HG02763 (cell line): ENCODE results near the gene HMCN1.

Experiments
- ATAC-seq: cut with Tn5 transposase; IDR thresholded peaks from one replicate; pipeline ENCODE4 v1.9.1; 2021; ENCODE audit warnings: mild to moderate bottlenecking, moderate library complexity; ENCODE audit not compliant: unreplicated experiment

The HMCN1 gene

DNA sequence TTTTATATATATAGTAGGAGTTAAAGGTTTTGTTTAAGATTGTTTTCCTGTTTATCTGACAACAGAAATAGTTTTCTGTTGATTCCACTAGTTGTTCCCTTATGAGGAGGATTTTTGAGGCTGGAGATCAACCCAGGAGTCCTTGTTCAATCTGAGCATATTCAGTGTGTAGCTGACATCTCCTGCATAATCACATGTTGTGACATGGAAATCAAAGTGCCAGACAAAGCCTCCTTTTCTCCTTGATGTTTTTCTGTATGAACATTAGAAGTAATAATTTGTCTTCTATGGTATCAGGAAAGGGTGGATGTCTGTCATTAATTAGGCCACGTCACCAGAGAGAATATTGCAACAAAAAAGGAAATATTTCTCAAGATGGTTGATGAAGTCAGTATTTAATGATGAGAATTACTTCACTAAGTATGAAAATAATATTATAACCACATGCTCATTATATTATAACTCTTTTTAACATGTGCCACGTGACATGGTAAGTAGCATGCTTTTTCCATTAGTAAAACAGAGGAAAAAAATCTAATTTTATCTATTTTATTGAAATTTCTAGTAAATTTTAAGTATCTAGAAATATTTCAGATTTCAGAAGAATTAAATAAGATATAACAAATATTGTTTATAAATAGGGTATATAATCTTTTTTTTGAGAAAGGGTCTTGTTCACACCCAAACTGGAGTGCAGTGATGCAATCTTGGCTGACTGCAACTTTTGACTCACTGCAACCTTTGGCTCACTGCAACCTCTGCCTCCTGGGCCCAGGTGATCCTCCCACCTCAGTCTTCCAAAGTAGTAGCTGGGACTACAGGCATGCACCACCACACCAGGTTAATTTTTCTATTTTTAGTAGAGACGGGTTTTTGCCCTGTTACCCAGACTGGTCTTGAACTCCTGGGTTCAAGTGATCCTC, 223.5 kb downstream of the HMCN1 start:
- no peak for ATAC-seq

DNA sequence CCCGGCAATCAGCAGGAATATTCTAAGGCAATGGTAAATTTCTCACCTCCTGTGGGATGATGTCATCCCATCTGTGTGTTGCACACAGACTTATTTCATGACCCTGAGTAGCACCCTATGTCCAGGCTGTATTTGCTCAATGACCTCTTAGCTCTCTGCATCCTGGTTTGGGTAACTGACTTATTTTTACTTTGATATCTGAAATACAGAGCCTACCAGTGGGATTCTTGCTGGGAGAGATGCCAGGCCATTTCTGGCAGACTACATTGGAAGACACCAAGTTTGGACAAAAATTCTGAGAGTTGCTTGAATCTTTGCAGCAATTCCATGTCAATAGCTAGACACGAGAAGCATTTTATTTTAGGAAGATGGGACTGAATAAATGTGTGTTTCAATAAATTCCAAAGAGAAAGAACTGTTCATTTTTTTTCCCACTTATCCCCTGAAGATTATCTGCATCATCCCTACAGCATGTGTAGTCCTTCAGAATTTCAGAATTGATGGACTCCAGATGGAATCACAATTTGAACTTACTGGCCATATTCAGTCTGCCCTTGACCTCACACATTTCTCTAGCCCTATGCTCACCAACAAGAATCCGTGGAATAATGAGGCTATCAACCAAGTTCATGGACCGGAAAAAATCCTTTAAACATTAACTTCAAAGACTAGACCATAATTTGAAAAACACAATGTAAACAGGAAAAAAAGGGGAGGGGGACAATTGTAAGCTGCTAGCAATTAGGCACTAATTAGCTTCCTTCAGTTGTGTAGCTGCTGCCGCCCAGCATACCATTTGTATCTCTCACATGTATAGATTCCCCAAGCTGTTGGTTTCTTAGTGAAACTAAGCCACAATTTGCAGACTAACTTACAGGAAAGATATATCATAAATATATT, 226.5 kb downstream of the HMCN1 start:
- ATAC-seq: no peak

DNA sequence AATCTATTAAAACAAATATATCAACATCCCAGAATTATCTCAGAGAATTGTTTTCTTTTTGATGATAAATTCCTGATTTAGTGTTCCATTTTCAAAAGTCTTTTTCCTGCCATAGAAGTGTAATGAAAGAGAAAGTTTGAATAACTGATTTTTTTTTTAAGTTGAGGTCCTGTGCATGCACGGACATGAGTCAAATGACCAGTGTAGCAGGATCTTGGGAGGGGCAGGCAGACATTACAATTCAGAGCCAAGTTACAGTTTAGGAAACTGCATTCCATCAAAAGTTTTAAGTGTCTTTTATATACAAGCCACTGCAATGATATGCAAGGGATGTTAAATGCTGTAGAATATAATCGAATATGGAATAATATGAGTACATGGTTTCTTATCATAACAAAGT, 227.5 kb downstream of the HMCN1 start:
- ATAC-seq: no peak

DNA sequence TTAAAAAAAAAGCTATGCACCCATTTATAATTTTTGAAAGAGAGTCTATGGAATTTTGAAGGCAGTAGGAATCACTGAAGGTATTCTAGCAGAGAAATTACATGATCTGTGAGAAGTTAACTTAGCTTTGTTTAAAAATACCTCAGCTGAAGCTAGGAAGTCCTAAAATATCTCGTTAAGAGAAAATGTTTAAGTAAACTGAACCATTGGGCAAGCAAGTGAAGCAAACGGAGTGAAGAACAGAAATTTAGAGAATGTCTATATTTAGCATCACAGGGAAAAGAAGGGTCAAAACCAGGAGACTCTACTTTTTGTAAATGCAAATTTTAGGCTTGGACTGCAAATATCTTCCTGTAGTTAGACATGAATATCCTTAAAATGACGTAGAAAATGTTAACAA, 230.8 kb downstream of the HMCN1 start:
- ATAC-seq: no peak

DNA sequence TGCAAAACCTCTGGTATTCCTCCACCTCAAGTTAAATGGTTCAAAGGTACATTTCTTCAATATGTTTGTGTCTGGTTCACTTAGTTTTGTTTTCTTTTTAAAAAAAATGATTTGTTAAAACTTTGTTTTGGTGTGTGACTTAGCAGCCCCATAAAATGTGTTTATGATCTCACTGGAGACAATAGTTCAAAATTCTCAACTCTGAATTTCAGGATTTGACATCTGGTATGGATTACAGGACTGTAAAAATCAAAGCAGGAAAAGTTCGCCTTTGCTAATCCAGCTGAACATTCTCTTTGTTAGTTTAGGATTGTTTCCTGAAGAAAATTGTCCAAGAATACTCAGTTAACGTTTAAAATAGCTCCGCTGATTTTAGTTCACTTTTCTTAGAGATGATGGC, 231.7 kb downstream of the HMCN1 start:
- ATAC-seq: no peak

DNA sequence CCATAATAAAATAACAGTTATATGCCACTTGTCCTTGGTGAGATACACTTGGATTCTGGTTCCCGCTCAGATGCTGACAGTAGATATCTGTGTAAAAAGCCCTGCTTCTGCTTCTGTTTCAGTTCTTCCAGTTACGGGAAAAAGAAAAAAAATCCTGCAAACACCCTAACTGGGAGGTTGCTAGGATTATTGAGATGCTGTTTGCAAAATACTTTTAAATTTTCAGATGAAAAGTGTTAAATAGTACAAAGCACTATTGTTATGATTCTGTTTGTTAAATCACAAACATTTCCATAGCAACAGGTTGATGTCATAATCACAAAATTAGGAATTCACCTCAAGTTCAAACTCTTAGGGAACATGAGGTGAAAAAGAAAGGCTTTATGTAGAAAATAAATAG, 232.3 kb downstream of the HMCN1 start:
- no peak for ATAC-seq

DNA sequence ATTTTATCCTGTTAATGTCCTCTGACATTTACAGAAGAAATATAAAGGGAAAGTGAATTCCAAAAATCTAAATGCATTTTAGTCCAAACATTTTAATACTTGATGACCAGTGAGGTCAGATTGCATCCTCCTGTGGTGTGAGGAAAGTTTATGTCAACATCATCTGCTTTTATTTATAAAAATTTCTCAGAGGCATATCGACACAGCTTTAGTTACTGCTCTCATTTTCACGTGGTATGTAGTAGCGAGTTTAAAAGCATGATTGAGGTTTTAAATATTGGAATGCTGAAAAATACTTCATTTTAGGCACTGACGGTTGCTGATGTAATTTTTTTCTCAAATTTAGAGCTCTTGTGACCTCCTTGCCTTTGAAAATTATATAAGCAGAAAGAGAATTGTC, 234.8 kb downstream of the HMCN1 start:
- no peak for ATAC-seq

DNA sequence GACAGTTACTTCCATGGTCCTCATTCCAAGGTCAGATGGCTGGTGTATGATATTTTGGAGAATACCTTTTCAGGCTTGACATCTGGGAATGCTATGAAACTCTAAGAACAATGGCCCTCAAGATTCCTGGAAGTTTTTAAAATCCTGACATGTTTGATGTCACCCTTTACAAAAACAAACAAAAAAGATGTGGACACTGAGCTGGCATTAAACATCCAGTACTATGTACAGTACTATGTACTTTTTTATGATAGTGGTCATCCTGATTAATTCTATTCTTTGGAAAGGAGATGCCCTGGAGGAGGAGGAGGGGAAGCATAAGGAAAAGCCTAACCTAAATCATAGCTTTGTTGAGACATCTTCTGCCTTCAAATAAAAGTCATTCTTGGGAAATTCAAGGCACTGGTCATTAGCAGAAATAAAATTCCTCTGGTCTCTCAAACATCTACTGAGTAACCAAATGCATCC, 235.4 kb downstream of the HMCN1 start:
- ATAC-seq: no peak

DNA sequence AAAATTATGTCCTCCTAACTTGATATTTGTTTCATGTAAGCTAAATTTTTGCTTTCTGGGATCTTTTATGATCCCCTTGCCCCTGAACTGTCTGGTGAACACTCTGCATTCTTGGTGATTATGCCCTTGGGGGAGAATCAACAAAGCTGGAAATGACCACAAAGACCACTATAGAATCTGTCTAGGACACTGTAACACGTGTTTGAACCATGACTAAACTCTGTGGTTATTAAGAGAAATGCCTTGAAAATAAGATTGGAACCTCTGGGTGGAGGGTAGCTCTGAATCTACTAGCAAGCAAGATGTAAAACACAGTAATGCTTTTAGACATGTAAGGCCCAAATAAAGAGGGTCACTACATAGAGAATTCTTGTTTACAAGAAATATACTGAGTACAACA, 237.5 kb downstream of the HMCN1 start:
- no peak for ATAC-seq

DNA sequence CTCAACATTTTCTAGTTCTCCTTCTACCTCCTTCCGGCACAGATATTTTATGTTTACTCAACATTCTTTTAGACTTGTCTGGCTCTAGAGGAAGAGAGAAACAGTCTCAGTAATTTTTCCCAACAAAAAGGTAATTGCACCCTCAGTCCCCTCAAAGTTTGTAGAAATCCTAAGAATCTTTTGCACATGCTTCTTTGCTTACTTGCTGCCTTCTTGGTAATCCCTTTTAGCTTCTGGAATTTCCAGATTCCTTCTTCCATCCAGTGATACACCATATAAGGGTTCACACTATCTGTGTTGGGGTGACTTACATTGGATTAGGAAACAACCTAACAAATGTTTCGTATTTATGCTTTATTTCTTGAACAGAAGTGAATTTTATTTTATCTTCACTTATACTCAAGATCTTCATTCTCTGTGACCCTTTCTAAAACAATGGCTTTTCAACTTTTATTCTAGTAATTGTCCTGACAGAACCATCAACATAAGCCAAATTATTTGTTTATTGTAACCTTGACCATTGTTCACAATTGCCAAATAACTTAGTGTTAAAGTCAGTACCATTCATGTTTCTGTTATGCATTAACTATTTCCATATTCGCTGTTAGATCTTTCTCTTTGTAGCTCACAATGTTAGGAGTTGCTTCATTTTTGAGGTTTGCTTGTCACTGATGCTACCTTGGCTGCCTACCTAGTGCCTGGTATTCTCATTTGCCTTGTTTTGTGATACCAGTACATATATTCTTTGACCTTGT, 238.1 kb downstream of the HMCN1 start:
- ATAC-seq: no peak

DNA sequence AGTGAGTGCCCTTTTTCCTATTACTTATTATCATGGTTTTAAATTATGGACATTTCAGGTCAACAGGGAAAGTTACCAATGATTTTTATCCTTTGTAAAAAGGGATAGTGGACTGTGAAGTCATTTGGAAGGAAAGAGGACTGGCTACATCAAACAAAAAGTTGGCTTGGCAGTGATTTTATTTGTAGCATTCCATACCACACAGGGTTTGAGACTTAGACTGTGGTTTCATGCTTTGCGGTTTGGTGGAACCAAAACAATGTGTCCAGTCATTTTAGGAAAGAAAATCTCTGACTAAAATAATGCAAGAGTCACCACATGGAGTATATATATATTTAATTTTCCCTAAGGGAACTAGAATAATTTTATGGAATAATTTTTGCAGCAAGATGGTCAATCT, 239.5 kb downstream of the HMCN1 start:
- ATAC-seq: no peak

DNA sequence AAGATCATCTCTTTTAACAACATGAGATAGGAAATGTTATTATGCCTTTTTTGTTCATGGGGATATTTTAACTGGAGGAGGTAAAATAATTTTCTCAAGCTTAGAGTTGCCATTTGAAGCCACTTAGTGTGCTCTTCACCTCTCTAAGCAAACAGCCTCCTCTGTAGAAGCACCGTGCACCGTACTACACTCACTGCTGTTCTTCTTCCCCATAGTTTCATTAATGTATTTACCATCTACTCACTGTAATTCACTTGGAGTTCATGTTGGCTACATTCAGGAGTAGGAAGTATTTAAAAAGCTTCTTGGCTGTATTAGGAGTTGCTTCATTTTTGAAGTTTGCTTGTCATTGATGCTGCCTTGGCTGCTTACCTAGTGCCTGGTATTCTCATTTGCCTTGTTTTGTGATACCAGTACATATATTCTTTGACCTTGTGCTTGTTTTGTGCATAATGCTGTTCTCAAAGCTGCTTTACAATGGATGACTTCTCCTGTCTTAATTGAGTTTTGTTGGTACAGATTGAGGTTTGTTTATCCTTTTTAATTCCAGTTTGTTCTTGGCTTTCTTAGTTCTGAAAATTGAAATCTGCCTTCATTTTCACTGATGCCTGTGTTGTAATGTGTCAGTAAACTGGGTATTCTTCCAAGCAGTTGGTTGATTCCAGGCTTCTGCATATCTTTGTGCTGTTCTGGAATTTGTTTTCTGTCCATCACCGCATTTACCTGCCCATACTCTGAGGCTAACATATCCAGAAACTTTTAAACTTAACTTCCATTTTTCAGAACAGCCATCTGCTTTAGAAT, 240.4 kb downstream of the HMCN1 start:
- no peak for ATAC-seq

DNA sequence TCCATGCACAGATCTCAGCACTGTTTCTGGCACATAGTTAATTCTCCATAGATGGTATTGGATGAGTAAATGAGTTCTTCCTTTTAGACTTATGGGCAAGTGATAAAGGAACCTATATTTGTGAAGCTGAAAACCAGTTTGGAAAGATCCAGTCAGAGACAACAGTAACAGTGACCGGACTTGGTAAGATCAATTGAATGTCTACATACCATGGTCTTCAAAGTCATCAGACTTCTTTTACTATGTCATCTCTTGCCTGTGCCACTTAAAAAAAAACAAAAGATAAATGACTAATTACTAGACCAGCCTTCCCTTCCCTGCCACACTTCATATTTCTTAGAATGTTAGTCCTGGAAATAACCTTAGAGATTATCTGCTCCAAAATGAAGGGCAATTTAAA, 246.7 kb downstream of the HMCN1 start:
- no peak for ATAC-seq

DNA sequence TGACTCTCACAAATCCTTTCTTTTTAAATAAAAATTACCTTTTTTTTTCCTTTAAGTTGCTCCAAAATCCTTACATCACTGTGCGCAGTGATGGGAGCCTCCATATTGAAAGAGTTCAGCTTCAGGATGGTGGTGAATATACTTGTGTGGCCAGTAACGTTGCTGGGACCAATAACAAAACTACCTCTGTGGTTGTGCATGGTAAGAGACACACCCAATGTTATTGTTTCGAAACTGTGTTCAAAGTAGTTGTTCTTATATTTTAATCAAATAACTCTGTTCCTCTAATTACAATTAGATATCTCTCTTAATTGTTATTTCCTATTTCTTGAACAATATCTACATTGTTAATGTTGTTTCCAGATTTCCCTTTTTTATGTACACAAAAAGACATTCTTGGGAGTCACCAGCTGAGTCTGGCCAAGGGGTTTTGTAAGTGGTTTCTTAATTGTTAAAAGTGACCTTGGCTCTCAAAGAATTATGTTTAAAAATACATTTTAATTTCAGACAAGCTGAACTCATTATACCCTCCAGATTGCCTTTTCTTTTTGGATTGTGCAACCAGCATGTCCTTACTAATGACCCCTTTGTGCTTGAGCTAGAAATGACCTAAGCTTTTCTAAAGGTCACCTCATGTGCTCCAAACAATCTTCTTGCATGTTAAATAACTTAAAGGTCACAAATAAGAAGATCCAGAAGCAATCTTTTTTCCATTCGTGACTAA, 250.1 kb downstream of the HMCN1 start:
- no peak for ATAC-seq

DNA sequence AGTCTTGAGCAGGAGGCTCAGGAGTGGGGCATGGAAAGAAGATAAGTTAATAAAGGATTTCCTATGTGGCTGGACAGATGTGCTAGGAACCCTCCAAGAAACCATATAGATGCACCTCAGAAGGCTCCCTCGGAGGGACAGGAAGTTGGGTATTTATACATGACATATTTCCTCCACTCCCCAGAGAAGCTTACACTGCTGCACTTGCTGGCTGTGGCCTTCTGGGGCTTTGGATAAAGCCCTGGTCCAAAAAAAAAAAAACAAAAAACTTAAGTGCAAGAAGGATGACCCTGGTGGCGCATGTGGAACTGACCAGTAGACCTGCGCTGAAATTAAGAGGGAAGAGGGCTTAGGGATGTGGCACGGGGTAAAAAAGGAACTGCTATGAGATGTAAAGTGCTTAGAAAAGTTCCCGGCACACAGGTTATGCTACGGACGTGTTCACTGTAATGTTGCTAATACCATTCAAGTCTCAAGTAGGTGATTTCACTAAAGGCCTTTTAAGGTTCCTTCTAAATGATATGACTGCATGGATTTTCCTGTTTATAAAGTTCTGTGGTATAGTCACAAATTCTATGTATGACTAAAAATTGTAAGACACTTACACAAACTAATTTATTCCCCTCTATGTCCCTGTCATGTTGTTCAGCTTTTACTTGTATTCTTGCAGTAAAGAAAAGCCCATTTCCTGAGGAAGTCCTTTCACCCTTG, 253.6 kb downstream of the HMCN1 start:
- ATAC-seq: no peak

DNA sequence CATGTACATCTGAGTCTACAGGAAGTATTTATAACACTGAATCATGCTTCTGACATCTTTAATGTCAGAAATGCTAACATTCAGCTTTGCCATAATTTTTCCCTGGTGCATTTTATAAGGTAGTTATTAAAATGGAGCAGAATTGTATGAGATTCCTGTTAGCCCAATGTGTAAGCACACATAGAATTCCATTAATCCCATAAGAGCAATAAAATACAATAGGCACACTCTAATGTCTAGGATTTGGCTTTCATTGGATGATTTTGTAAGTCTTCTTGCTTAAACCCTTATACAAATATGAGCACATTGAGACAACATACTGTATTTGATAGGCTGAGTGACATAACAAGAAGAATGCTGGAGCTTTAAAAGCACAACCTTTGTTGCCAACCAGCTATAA, 256.4 kb downstream of the HMCN1 start:
- ATAC-seq: no peak

DNA sequence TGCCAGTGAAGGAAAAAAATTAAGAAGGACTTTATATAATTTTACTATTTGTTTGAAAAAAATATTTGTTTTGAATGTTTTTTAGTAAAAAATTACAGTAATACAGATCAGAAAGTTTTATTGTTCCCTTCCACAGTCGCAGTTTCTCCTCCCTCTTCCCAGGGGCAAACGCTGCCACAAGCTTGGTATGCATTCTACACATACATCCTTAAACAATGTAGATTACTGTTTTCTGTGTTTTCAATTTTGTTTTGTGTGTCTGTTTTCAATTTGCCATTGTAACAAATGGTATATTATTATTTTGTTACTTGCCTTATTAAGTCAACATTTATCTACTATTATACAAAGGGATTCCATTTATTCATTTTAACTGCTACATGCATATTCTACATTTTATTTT, 257.1 kb downstream of the HMCN1 start:
- ATAC-seq: no peak

DNA sequence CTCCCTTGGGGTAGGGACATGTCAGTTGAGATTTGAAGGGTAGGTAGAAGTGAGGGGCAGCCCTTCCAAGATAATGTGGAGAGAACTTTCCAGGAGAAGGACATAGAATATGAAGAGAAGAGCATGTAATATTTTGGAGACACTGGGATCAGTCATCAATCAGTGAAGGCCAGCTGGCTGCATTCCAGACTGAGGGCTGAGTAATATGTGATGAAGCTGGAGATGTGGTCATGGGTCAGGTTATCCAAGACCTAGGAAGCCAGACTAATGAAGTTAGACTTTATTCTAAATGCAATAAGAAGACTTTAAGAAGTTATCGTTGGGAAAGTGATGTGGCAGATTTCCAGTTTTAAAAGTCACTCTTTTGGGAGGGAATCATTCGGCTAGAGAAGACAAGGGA, 262.0 kb downstream of the HMCN1 start:
- no peak for ATAC-seq

DNA sequence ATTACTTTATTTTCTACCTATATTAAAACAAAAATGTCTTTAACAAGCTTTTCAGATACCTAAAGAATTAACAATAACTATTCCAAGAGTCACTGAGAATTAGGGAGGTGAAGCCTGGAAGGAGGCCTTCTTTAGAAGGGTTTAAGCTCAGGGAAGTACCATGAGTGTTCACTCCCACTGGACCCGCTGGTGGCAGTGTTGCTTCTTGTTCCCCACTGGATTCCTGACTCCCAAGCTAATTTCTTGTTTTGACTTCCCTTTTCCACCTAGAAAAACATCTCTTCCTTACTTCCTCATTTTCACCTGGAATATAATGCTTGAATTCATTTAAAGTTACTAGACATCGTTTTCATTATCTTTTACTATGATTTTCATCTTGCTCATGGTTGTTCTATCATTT, 264.2 kb downstream of the HMCN1 start:
- no peak for ATAC-seq
